ENCODE measurements around the gene RINT1. TPM values are rescaled to one million over a fixed set of nuclear protein-coding genes. Genes with fewer than 3 reads are reported as not detected.

The RINT1 gene
- total RNA-seq (10 to 100 TPM; 23.0 to 31.8 (median 26.0) TPM), polyA plus RNA-seq (10 to 100 TPM; 16.0 to 17.9 TPM), total RNA-seq (40.5 reads per million, percentile 66 among the genes with 10 or more reads in this experiment)

DNA sequence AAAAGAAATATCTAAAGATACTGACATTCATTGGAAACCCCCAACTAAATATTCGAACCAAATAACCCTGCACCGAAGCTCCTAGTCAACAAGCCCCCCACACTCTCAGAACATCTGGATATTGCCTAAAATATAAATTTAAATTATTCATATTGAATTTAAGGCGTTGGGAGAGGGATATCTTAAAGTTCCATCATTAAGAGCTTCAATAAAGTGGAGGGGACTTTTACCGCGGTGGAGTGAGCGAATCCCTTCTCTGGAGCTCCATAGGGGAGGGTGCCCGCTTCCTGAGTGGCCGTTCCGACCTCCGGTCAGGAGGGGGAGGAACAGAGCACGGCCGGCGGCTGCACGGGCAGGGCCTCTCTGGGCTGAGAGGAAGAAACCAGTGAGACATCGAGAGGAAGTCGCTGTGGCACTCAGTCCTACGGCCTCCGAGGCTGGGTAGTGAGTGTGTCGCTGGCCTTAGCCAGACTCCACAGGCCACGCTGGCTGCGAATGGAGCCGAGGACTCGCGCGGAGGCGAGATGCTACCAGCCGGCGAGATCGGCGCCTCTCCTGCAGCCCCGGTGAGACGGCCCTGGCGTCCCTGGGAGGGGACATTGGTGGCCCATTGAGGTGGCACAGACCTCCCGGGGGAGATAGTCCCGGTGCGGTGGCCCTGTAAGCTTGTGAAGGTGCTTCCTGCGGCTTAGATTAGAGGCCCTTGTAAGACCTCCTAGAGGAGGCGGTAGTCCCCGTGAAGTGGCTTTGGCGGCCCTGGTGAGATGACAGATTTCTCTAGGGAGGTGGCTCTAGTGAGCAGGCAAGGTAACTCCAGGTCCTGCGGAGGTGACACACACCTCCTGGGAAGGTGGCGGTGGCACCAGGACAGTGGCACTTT lies at the start of gene RINT1:
Gene RINT1 (plus strand): TSS at position 410 of the 880 bp plus-strand sequence. CDS start 115 bp downstream, at position 525.
- peak within 1 kb of the TSS; percentile 87 to 98 (median 92) for H3K27ac Mint-ChIP-seq
- H3K9me3 ChIP-seq (ENCODE audit: control insufficient read depth in 2 of 3, low read length in 3 of 3): no peaks in the 10 kb centered on the region
- H3K4me1 ChIP-seq (ENCODE audit: control insufficient read depth in 2 of 2, insufficient read depth in 2 of 2, low read length in 2 of 2): peaks cover 13 to 18% of the 10 kb centered on the region in 2 donors
- ATAC-seq: peak; percentile 97
- intact Hi-C loops (cut with micrococcal nuclease): loop anchor here (1.0 to 5.0 kb wide), 21 partner anchors 10 to 1636 kb away; partner anchors contain the start of genes ORC5 (in 2 of the 2), PUS7 (in 2 of the 2), SRPK2 (in 2 of the 2) and SYPL1 (in 2 of the 2)
- no peaks in the 10 kb centered on the region for H3K27me3 ChIP-seq (ENCODE audit: control insufficient read depth in 2 of 2, insufficient read depth in 2 of 2, low read length in 2 of 2)
- peaks cover 21 to 59% (median 38%) of the 10 kb centered on the region in 7 donors for H3K4me1 Mint-ChIP-seq
- H3K27me3 Mint-ChIP-seq: no peaks in the 10 kb centered on the region
- H3K36me3 ChIP-seq (ENCODE audit: control insufficient read depth in 2 of 3, insufficient read depth in 3 of 3, low read length in 3 of 3): peaks cover 0 to 6% (median 0%) of the 10 kb centered on the region in 3 experiments
- ChIA-PET POLR2A (interaction anchor here (0.7 to 2.3 kb wide), 9 partner anchors 9 to 1636 kb away, joined by 3 to 13 read pairs (median 4); partner anchors contain the start of genes HBP1 and KMT2E), CTCF (interaction anchor here (0.6 to 1.1 kb wide), 5 partner anchors 9 to 612 kb away, joined by 3 to 6 read pairs (median 3); no protein-coding TSS in a partner anchor)
- H3K4me3 ChIP-seq (ENCODE audit: low read length): peak within 1 kb of the TSS; percentile 86
- H3K9me3 Mint-ChIP-seq: no peaks in the 10 kb centered on the region
- peak; percentile 72 to 90 (median 81) for DNase-seq
- peak within 1 kb of the TSS; percentile 83 for H3K27ac ChIP-seq (ENCODE audit: low read depth, low read length)
- H3K4me3 Mint-ChIP-seq: peak within 1 kb of the TSS; percentile 87 to 99 (median 93)
- H3K36me3 Mint-ChIP-seq: peaks cover 0 to 6% (median 0%) of the 10 kb centered on the region in 5 donors

DNA sequence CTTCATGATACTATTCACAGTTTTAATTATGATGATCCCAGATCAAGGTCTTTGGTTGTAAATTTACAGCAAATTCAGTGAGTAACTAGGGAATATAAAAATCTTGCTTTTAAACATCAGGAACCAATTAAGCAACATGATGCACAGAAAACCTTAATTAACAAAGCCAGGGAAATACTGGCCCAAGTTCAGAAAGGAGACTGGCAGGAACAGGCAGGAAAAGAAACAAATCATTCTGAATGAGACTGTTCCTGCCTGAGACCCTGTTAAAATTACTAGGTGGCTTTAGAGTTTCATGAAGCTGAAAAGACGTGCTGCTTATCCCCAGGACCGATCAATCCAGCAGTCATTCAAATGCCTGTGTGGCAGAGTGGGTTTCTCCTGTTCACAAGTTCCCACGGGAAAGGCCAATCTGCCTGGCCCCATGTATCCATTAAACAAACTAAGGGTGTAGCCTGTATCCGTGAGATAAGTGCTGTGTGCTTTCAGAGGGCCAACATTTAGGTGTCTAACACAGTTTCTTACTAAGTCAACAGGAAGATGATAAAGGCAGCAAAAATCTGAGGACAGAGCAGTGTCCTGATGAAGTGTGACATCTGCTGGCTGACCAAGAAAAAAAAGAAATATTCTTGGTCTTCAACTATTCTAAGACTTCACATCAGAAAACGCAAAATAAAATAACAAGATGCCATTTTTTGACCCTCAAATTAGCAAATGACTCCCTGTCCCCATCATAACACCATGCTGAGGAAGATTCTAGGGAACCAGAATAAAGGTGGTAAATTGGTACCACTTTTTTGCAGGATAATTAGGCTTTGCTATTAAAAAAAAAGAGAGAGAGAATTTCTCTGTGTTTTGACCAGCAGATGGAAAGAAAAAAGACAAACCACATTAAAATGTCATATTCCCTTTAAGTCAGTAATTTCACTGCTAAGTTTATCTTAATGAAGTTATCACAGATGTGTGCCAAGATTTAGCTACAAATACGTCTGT lies 44.1 kb upstream of the RINT1 start:
- ATAC-seq (no peak), DNase-seq (peak in 4 of 9 donors; percentile 4 to 31 (median 19))
- no peaks in the 10 kb centered on the region for H3K36me3 ChIP-seq (ENCODE audit: control insufficient read depth in 2 of 3, insufficient read depth in 3 of 3, low read length in 3 of 3)
- peaks cover 3 to 21% (median 9%) of the 10 kb centered on the region in 5 donors for H3K36me3 Mint-ChIP-seq
- H3K9me3 Mint-ChIP-seq: no peaks in the 10 kb centered on the region
- H3K4me1 ChIP-seq (ENCODE audit: control insufficient read depth in 2 of 2, insufficient read depth in 2 of 2, low read length in 2 of 2): no peaks in the 10 kb centered on the region
- intact Hi-C loops (cut with micrococcal nuclease): loop anchor here (1.0 to 5.0 kb wide), 7 partner anchors 58 to 605 kb away; no protein-coding TSS in a partner anchor
- H3K27ac ChIP-seq (ENCODE audit: low read depth, low read length): no peak overlapping the region
- no peak overlapping the region for H3K4me3 ChIP-seq (ENCODE audit: low read length)
- POLR2A ChIA-PET: no interaction called here
- CTCF ChIA-PET: interaction anchor here (0.7 to 1.1 kb wide), 2 partner anchors 507 to 1418 kb away, joined by 3 read pairs; no protein-coding TSS in a partner anchor
- H3K9me3 ChIP-seq (ENCODE audit: control insufficient read depth in 2 of 3, low read length in 3 of 3): no peaks in the 10 kb centered on the region
- no peaks in the 10 kb centered on the region for H3K27me3 ChIP-seq (ENCODE audit: control insufficient read depth in 2 of 2, insufficient read depth in 2 of 2, low read length in 2 of 2)
- H3K4me1 Mint-ChIP-seq: peaks cover 0 to 8% (median 0%) of the 10 kb centered on the region in 7 donors
- H3K4me3 Mint-ChIP-seq: no peak overlapping the region
- no peaks in the 10 kb centered on the region for H3K27me3 Mint-ChIP-seq
- H3K27ac Mint-ChIP-seq: peak overlapping the region in 1 of 9 donors; percentile 20

- no peaks in the 10 kb centered on the region for H3K9me3 Mint-ChIP-seq
- no peaks in the 10 kb centered on the region for H3K9me3 ChIP-seq (ENCODE audit: control insufficient read depth in 2 of 3, low read length in 3 of 3)
- no peak overlapping the region for H3K27ac Mint-ChIP-seq
- H3K27ac ChIP-seq (ENCODE audit: low read depth, low read length): no peak overlapping the region
- intact Hi-C loops (cut with micrococcal nuclease): loop anchor here (2.0 to 5.0 kb wide), 3 partner anchors 152 to 567 kb away; no protein-coding TSS in a partner anchor
- no peaks in the 10 kb centered on the region for H3K27me3 ChIP-seq (ENCODE audit: control insufficient read depth in 2 of 2, insufficient read depth in 2 of 2, low read length in 2 of 2)
- ATAC-seq (no peak), DNase-seq (no peak)
- ChIA-PET CTCF (interaction anchor here (1.1 kb wide), 1 partner anchor 508 kb away, joined by 3 read pairs; no protein-coding TSS in a partner anchor), POLR2A (no interaction called here)
- no peaks in the 10 kb centered on the region for H3K4me1 ChIP-seq (ENCODE audit: control insufficient read depth in 2 of 2, insufficient read depth in 2 of 2, low read length in 2 of 2)
- no peak overlapping the region for H3K4me3 ChIP-seq (ENCODE audit: low read length)
- no peak overlapping the region for H3K4me3 Mint-ChIP-seq
- H3K36me3 ChIP-seq (ENCODE audit: control insufficient read depth in 2 of 3, insufficient read depth in 3 of 3, low read length in 3 of 3): no peaks in the 10 kb centered on the region
- H3K36me3 Mint-ChIP-seq: peaks cover 3 to 21% (median 9%) of the 10 kb centered on the region in 5 donors
- peaks cover 0 to 8% (median 0%) of the 10 kb centered on the region in 7 donors for H3K4me1 Mint-ChIP-seq
- H3K27me3 Mint-ChIP-seq: no peaks in the 10 kb centered on the region
Measured at GRCh38 chr7:105489409-105489808, 42.6 kb upstream of the RINT1 start.

GRCh38 chr7:105493196-105493922 lies 38.6 kb upstream of the RINT1 start:
- Histone ChIP-seq H3K27me3 (ENCODE audit: control insufficient read depth in 2 of 2, insufficient read depth in 2 of 2, low read length in 2 of 2) (no peaks in the 10 kb centered on the region), H3K36me3 (ENCODE audit: control insufficient read depth in 2 of 3, insufficient read depth in 3 of 3, low read length in 3 of 3) (no peaks in the 10 kb centered on the region), H3K27ac (ENCODE audit: low read depth, low read length) (no peak overlapping the region), H3K9me3 (ENCODE audit: control insufficient read depth in 2 of 3, low read length in 3 of 3) (no peaks in the 10 kb centered on the region), H3K4me1 (ENCODE audit: control insufficient read depth in 2 of 2, insufficient read depth in 2 of 2, low read length in 2 of 2) (no peaks in the 10 kb centered on the region), H3K4me3 (ENCODE audit: low read length) (no peak overlapping the region)
- intact Hi-C loops (cut with micrococcal nuclease): no loop called here
- no peak overlapping the region for H3K27ac Mint-ChIP-seq
- H3K36me3 Mint-ChIP-seq: peaks cover 0 to 7% (median 5%) of the 10 kb centered on the region in 5 donors
- DNase-seq: no peak
- no peaks in the 10 kb centered on the region for H3K27me3 Mint-ChIP-seq
- no peak for ATAC-seq
- ChIA-PET POLR2A (no interaction called here), CTCF (no interaction called here)
- H3K4me3 Mint-ChIP-seq: no peak overlapping the region
- peaks cover 0 to 3% (median 0%) of the 10 kb centered on the region in 7 donors for H3K4me1 Mint-ChIP-seq
- H3K9me3 Mint-ChIP-seq: no peaks in the 10 kb centered on the region

DNA sequence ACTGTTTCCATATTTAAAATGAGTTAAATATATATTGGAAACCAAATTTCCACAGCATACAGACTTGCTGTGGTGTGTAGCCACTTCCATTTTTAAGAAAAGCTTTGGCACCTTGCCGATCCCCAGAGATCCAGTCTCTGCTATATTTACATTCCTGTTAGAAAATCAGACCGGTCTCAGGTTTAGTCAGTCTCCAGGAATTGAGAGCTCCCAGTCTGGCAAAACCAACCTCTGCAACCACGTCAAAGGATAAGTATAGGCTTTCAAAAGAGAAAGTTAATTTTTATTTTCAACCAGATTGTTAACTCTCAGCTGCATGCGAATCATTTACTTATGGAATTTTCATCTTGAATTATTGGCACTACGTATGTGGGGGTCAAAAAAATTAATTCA lies 38.1 kb upstream of the RINT1 start:
- Histone ChIP-seq H3K9me3 (ENCODE audit: control insufficient read depth in 2 of 3, low read length in 3 of 3) (no peaks in the 10 kb centered on the region), H3K4me3 (ENCODE audit: low read length) (no peak overlapping the region), H3K27me3 (ENCODE audit: control insufficient read depth in 2 of 2, insufficient read depth in 2 of 2, low read length in 2 of 2) (no peaks in the 10 kb centered on the region), H3K27ac (ENCODE audit: low read depth, low read length) (no peak overlapping the region), H3K36me3 (ENCODE audit: control insufficient read depth in 2 of 3, insufficient read depth in 3 of 3, low read length in 3 of 3) (no peaks in the 10 kb centered on the region), H3K4me1 (ENCODE audit: control insufficient read depth in 2 of 2, insufficient read depth in 2 of 2, low read length in 2 of 2) (no peaks in the 10 kb centered on the region)
- DNase-seq (no peak), ATAC-seq (no peak)
- no peaks in the 10 kb centered on the region for H3K9me3 Mint-ChIP-seq
- no peak overlapping the region for H3K27ac Mint-ChIP-seq
- H3K36me3 Mint-ChIP-seq: peaks cover 0 to 7% (median 5%) of the 10 kb centered on the region in 5 donors
- ChIA-PET CTCF (no interaction called here), POLR2A (no interaction called here)
- H3K4me1 Mint-ChIP-seq: peaks cover 0 to 3% (median 0%) of the 10 kb centered on the region in 7 donors
- H3K4me3 Mint-ChIP-seq: no peak overlapping the region
- no peaks in the 10 kb centered on the region for H3K27me3 Mint-ChIP-seq
- intact Hi-C loops (cut with micrococcal nuclease): no loop called here

Data from naive thymus-derived CD4-positive, alpha-beta T cell (primary cell).